K562 (cell line): ENCODE data around the gene PRRT1. TPM values are rescaled to one million over a fixed set of nuclear protein-coding genes. Genes with fewer than 3 reads are reported as not detected.

Source experiments
- ARID1B ChIP-seq: fragments of 450-650 bp; IDR thresholded peaks from 2 replicates; pipeline ENCODE4 v1.6.1; 2016; ENCODE audit warnings: antibody characterized with exemption, mild to moderate bottlenecking, inconsistent platforms
- BMI1 ChIP-seq: fragments of 150-350 bp; IDR thresholded peaks from 2 replicates; pipeline ENCODE4 v1.6.1; 2014; ENCODE audit warnings: low read length
- CCNT2 ChIP-seq: IDR thresholded peaks from 2 replicates; pipeline ENCODE4 v1.6.1; 2011; ENCODE audit warnings: borderline replicate concordance, low read depth, mild to moderate bottlenecking, moderate library complexity, mixed read lengths, low read length; ENCODE audit not compliant: insufficient read length; ENCODE audit errors: extremely low read depth
- EHMT2 ChIP-seq: fragments of 450-650 bp; IDR thresholded peaks from 2 replicates; pipeline ENCODE4 v1.6.1; 2018; ENCODE audit warnings: antibody characterized with exemption
- ELF4 ChIP-seq: fragments of 450-650 bp; formaldehyde crosslinking; IDR thresholded peaks from 2 replicates; pipeline ENCODE4 v1.4.0; 2022; ENCODE audit warnings: missing genetic modification characterization
- MEF2A ChIP-seq: IDR thresholded peaks from 2 replicates; pipeline ENCODE4 v1.6.1; 2011; ENCODE audit warnings: low read depth, mild to moderate bottlenecking, low read length, moderate library complexity; ENCODE audit not compliant: control insufficient read depth
- MEIS2 ChIP-seq: fragments of 450-650 bp; IDR thresholded peaks from 2 replicates; pipeline ENCODE4 v1.6.1; 2014; ENCODE audit warnings: mild to moderate bottlenecking; ENCODE audit not compliant: partially characterized antibody
- RAD21 ChIP-seq, 2 experiments: fragments of 250-450 bp in 1 of 2; fragments of 450-650 bp in 1 of 2; sonication (Bioruptor Pico) in 1 of 2; formaldehyde crosslinking in 1 of 2; IDR thresholded peaks in 1 of 2; conservative IDR thresholded peaks in 1 of 2; 2 replicates each; pipeline versions ENCODE4 v1.4.0 to v1.8.0; 2020 to 2022; ENCODE audit warnings: mild to moderate bottlenecking in 2 of 2, moderate library complexity in 1 of 2
- TAF15 ChIP-seq: fragments of 200-400 bp; formaldehyde crosslinking; IDR thresholded peaks from 2 replicates; pipeline ENCODE4 v1.6.1; 2017; ENCODE audit warnings: mild to moderate bottlenecking, low read depth, low read length, moderate library complexity
- TRIM28 ChIP-seq: fragments of 450-650 bp; IDR thresholded peaks from 2 replicates; pipeline ENCODE4 v1.6.1; 2017
- ZBTB8A ChIP-seq: fragments of 450-650 bp; IDR thresholded peaks from 2 replicates; pipeline ENCODE4 v1.6.1; 2018; ENCODE audit warnings: mild to moderate bottlenecking, moderate library complexity; ENCODE audit not compliant: partially characterized antibody
- ZNF79 ChIP-seq: fragments of 250-450 bp; sonication (Bioruptor Pico); IDR thresholded peaks from 2 replicates; pipeline ENCODE4 v1.4.0; 2020; ENCODE audit warnings: low read depth, mild to moderate bottlenecking, moderate library complexity
- polyA plus RNA-seq, 8 experiments: library from polyadenylated mRNA; depleted of rRNA in 4 of 8; stranded (reverse) in 5 of 8; unstranded in 3 of 8; fragments of >200 nt; fragmentation: Nextera tagmentation in 2 of 8; fragmentation: Illumina TruSeq in 1 of 8; extraction: Ambion mirVana in 2 of 8; extraction: Trizol in 1 of 8; gene quantifications; 2 replicates each; pipeline versions ENCODE4 v1.2.1 to v1.2.3, GENCODE V29; 2011 to 2014; ENCODE audit warnings: inconsistent platforms in 1 of 8, missing spikeins in 1 of 8
- total RNA-seq, 7 experiments: library from RNA; depleted of rRNA in 6 of 7; stranded (reverse); fragments of >200 nt in 6 of 7; fragmentation: Illumina TruSeq in 2 of 7; extraction: Trizol in 2 of 7; gene quantifications; 2 replicates each; pipeline versions ENCODE4 v1.2.1 to v1.2.3, GENCODE V29; 2011 to 2021; ENCODE audit warnings: low replicate concordance in 1 of 7
- TF ChIP-seq, protein P1 (sequence below): fragments of 450-650 bp; IDR thresholded peaks from 2 replicates; pipeline ENCODE4 v1.7.0; 2016; ENCODE audit warnings: borderline replicate concordance
- TF ChIP-seq, protein P2 (sequence below): fragments of 250-450 bp; sonication (Bioruptor Pico); IDR thresholded peaks from 2 replicates; pipeline ENCODE4 v1.5.1; 2021; ENCODE audit warnings: mild to moderate bottlenecking
- TF ChIP-seq, protein P3 (sequence below): conservative IDR thresholded peaks from 2 replicates; pipeline ENCODE4 v1.6.1; 2011; ENCODE audit warnings: low read depth, mild to moderate bottlenecking, low read length; ENCODE audit not compliant: control insufficient read depth
- TF ChIP-seq, protein P4 (sequence below): IDR thresholded peaks from 3 replicates; pipeline ENCODE4 v1.6.1; 2011; ENCODE audit warnings: borderline replicate concordance, mild to moderate bottlenecking; ENCODE audit not compliant: insufficient read length, insufficient read depth
- TF ChIP-seq, protein P5 (sequence below): fragments of 450-650 bp; IDR thresholded peaks from 2 replicates; pipeline ENCODE4 v1.6.1; 2017; ENCODE audit warnings: antibody characterized with exemption

Gene PRRT1
- total and polyA plus RNA-seq, 9 of the 15 experiments (the other 6 are each of a cell fraction or from before 2014, with no cell fraction given) = 0.14 to 3.5 (median 0.41) TPM

DNA sequence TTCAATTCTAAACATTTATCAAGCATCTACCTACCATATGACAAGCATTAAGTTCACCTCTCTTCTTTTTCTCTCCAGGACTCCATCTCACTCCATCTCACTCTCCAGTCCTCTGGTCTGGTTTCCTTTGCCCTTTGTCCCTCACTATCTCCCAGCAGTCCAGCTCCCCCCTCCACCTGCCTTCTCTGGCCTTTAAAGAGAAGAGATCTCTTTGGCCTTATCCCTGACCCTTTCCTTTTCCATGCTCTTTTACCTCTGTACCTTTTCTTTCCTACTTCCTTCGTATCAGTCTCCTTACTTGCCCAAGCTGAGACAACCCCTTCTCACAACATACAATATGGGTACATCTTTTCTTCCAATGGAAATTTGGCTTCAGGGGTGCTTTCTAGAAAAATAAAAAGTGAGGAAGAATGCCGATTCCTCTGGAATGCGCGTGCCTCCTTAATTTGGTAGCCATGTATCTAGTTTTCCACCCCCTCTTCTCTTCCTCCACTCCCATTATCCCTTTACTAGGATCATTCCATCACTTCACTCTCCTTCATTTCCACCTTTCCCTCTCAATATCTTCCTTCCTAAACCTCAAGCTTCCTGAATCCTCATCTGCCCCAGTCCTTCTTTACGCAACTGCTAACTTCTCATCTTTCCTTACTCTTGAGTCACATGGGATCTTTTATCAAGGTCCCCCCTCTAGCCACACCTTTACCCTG lies 24.9 kb upstream of the PRRT1 start (continued):
- TF ChIP-seq, protein P1, sequence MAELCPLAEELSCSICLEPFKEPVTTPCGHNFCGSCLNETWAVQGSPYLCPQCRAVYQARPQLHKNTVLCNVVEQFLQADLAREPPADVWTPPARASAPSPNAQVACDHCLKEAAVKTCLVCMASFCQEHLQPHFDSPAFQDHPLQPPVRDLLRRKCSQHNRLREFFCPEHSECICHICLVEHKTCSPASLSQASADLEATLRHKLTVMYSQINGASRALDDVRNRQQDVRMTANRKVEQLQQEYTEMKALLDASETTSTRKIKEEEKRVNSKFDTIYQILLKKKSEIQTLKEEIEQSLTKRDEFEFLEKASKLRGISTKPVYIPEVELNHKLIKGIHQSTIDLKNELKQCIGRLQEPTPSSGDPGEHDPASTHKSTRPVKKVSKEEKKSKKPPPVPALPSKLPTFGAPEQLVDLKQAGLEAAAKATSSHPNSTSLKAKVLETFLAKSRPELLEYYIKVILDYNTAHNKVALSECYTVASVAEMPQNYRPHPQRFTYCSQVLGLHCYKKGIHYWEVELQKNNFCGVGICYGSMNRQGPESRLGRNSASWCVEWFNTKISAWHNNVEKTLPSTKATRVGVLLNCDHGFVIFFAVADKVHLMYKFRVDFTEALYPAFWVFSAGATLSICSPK = peak; percentile 99
- TF ChIP-seq BMI1 (no peak), MEIS2 (no peak), TRIM28 (peak; percentile 18; the same call in 1 of the 2 replicates), CCNT2 (no peak), EHMT2 (peak; percentile 56; the same call in 1 of the 2 replicates), ZNF79 (no peak), TAF15 (no peak), RAD21 (CRISPR knock-in tag; conservative IDR thresholded peaks at IDR 0.05 in 1 of 2, IDR thresholded peaks at IDR 0.05 in 1 of 2) (peak in 1 of 2 experiments; percentile 26; a peak in 1 of 4 replicates), ARID1B (peak; percentile 49), MEF2A (no peak), ELF4 (CRISPR knock-in tag) (peak; percentile 90), ZBTB8A (no peak)
- TF ChIP-seq, protein P2, sequence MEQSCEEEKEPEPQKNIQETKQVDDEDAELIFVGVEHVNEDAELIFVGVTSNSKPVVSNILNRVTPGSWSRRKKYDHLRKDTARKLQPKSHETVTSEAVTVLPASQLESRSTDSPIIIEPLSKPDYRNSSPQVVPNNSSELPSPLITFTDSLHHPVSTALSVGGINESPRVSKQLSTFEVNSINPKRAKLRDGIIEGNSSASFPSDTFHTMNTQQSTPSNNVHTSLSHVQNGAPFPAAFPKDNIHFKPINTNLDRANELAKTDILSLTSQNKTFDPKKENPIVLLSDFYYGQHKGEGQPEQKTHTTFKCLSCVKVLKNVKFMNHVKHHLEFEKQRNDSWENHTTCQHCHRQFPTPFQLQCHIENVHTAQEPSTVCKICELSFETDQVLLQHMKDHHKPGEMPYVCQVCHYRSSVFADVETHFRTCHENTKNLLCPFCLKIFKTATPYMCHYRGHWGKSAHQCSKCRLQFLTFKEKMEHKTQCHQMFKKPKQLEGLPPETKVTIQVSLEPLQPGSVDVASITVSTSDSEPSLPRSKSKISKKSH (CRISPR knock-in tag) = no peak
- TF ChIP-seq, protein P3, sequence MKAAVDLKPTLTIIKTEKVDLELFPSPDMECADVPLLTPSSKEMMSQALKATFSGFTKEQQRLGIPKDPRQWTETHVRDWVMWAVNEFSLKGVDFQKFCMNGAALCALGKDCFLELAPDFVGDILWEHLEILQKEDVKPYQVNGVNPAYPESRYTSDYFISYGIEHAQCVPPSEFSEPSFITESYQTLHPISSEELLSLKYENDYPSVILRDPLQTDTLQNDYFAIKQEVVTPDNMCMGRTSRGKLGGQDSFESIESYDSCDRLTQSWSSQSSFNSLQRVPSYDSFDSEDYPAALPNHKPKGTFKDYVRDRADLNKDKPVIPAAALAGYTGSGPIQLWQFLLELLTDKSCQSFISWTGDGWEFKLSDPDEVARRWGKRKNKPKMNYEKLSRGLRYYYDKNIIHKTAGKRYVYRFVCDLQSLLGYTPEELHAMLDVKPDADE = no peak
- TF ChIP-seq, protein P4, sequence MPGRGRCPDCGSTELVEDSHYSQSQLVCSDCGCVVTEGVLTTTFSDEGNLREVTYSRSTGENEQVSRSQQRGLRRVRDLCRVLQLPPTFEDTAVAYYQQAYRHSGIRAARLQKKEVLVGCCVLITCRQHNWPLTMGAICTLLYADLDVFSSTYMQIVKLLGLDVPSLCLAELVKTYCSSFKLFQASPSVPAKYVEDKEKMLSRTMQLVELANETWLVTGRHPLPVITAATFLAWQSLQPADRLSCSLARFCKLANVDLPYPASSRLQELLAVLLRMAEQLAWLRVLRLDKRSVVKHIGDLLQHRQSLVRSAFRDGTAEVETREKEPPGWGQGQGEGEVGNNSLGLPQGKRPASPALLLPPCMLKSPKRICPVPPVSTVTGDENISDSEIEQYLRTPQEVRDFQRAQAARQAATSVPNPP = no peak
- TF ChIP-seq, protein P5, sequence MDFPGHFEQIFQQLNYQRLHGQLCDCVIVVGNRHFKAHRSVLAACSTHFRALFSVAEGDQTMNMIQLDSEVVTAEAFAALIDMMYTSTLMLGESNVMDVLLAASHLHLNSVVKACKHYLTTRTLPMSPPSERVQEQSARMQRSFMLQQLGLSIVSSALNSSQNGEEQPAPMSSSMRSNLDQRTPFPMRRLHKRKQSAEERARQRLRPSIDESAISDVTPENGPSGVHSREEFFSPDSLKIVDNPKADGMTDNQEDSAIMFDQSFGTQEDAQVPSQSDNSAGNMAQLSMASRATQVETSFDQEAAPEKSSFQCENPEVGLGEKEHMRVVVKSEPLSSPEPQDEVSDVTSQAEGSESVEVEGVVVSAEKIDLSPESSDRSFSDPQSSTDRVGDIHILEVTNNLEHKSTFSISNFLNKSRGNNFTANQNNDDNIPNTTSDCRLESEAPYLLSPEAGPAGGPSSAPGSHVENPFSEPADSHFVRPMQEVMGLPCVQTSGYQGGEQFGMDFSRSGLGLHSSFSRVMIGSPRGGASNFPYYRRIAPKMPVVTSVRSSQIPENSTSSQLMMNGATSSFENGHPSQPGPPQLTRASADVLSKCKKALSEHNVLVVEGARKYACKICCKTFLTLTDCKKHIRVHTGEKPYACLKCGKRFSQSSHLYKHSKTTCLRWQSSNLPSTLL = 0 out of 2 replicates have a peak, but pooled peaks have one; percentile 65
